NCI-H1417 (cell line): ENCODE measurements around the gene ALKBH8.
"Not testable (repeated sequence)": the region's sequence is repeated elsewhere in the genome, so short reads cannot be mapped to it uniquely, and the experiment has no call there.

Source experiments
- DNase-seq, 3 experiments: peaks; one replicate each; lab custom pipeline; 2025; lab: John Stamatoyannopoulos, UW

Gene ALKBH8

DNA sequence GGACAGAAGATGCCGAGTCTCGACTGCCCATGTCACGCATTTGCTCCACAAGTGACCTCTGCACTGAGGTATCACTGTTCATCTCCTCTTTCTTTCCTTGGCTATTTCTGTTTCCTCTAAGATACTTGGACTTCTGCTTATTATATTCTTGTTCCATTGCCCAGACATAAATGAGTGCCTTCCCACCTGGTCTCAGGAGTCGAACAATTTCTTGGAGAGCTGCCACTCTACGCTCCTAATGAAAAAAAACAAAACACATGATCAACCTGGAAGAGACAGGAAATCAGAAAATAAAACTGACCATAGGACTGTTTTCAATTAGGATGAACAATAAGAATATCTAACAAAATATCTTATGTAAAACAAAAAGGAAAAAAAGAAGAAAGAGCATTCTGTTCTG is 60.6 kb downstream of the ALKBH8 start:
- DNase-seq, result no peak

DNA sequence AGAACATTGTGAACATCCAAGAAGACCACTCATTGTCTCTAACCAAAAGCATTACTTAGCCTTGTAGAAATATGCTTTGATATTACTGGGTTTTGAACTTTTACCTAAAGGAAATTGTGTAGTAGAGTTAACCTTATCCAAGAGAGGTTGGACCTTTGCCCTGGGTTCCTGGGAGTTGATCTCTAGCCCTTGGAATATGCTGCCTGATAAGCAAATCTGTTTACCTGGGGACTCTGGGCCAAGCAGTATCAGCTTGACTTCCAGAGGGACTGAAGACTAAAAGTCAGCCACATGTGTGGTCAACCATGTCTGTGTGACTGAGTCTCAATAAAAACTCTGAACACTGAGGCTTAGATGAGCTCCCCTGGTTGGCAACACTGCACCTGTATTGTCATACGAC is 63.8 kb downstream of the ALKBH8 start:
- DNase-seq, result no peak

- DNase-seq, result not testable (repeated sequence)
Observed at GRCh38 chr11:107497371-107497770, 68.2 kb downstream of the ALKBH8 start.

DNA sequence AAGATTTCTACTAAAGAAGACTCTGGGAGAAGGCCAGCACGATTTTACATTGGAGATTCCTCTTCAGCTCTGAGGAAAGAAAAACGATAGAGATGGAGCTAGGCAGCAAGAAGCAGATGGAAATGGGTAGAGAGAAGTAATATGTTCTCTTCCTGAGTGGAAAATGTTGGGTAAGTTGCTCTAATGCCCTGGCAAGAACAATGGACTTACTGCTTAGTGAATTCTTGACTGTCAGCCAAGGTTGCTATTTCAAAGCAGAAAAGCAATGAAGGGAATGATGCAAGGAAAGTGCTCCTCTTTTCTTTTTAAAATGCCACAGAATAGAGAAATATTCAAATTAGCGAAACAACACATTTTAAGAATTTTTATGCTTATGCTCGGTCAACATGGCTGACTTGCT is 69.5 kb downstream of the ALKBH8 start:
- no peak for DNase-seq

DNA sequence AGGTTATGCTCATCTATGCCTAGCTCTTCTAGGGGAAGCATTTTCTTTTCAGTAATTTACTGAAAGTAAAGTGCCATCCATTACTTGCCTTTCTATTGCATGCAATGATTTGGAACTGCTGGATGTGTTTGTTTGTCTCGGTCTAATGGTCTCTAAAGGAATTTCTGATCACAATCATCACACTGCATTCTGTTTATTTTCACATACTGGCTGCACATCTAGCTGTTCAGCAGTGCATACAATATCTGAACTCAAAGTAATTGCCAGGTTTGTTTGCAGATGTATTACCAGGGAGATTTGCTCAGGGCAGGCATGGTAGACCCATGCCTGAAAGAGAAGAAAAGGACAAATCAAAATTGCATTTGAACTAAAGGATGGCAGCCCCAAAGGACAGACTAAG is 71.5 kb downstream of the ALKBH8 start:
- DNase-seq, result peak in 1 of 3 experiments; percentile 11

DNA sequence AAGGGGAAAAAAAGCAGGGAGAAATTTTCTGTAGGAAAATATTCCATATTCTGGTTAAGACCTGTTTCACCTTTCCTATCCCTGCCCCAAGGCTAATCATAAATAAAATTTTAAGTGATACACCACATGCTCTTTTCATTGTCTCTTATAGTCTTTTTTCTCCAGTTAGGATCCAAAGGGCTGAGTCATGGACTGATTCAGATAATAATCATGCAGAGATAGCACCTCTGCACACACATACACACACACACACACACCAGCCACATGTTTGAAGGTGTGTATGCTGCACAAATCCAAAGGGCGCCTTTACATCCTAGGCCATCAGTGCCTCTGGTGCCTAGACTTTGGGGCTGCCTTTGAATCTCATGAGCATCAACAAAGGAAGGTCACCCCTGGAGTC is 72.4 kb downstream of the ALKBH8 start:
- DNase-seq, result no peak

- no peak for DNase-seq
Observed at GRCh38 chr11:107490836-107491235, 74.7 kb downstream of the ALKBH8 start.

DNA sequence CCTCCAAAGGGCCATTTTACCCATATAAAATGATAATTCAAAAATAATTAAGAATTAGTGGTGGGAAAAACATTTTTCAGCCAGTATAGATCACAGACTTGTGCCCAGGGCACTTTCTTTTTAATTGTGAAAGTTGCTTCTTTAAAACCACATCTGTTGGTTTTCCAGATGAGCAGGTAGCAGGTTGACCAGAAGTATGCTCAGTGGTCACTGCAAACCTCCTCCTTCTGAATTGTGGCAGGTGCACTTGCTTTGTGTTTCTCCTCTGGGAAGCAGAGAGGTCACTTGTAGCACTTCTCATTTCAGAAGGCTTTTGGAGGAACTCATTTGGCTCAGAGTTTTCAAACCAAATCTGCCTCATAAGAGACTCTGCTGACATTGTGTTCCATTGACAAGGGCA is 83.3 kb downstream of the ALKBH8 start:
- peak in 2 of 3 experiments; percentile 13 to 34 for DNase-seq

GRCh38 chr11:107478922-107479321 is 86.6 kb downstream of the ALKBH8 start:
- DNase-seq, result no peak

- DNase-seq, result no peak
Observed at GRCh38 chr11:107477820-107478219, 87.7 kb downstream of the ALKBH8 start.

GRCh38 chr11:107473792-107474191 is 91.7 kb downstream of the ALKBH8 start:
- no peak for DNase-seq

DNA sequence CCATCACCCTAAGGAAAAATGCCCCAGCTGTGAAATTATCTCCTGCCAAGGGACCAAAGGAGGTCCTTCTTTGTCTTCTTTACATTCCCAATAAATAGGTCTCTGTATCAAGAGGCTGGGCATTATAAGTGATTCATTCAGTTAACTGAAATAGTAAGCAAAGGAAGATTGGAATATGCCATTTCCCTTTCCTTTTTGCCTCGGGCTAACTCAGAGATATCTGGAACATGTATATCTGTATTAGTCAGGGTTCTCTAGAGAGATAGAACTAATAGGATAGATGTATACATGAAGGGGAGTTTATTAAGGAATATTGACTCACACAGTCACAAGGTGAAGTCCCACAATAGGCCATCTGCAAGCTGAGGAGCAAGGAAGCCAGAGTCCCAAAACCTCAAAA is 92.6 kb downstream of the ALKBH8 start:
- no peak for DNase-seq

DNA sequence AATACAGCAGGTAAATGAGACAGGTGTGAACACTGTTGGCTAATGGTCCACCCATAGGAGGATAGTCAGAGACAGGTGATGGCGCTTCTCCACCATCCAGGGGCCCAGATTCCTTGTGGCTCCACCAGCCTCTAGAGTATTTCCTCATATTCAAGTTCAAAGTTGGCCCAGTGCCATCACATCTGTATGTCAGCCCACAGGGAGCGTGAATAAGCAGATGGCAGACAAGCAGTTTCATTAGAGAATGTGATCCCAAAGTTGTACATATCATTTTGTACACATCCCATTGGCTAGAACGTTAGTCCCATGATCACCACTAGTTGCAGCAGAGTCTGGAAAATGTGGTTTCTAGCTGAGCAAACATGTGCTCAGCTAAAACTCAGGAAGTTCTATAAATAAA is 96.9 kb downstream of the ALKBH8 start:
- peak in 2 of 3 experiments; percentile 6 to 20 for DNase-seq

DNA sequence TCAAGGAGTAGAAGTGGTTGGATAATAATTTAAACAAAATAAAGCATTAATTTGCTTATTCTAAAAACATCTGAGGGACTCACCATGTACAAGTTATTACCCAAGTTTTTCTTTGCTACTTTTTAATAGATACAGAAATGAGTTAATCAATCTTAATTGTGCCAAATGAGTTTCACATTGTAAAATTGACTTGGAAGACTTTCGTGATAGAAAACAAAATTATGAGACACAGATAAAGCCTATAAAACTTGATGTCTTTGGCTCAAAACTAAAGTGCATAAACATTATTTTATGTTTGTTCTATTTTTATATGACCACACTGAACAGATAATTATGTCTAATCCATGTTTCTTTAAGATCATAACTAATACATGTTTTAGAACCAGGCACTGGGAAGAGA is 97.8 kb downstream of the ALKBH8 start:
- DNase-seq, result no peak

DNA sequence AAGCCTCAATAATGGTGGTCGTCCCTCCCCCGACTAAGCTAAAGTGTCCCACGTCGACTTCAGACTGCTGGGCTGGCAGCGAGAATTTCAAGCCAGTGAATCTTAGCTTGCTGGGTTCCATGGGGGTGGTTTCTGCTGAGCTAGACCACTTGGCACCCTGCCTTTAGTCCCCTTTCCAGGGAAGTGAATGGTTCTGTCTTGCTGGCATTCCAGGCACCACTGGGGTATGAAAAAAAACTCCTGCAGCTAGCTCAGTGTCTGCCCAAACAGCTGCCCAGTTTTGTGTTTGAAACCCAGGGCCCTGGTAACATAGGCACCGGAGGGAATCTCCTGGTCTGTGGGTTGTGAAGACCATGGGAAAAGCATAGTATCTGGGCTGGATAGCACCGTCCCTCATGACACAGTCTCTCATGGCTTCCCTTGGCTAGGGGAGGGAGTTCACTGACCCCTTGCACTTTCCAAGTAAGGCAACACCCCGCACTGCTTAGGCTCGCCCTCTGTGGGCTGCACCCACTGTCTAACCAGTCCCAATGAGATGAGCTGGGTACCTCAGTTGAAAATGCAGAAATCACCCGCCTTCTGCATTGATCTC is 99.2 kb downstream of the ALKBH8 start:
- DNase-seq, result not testable (repeated sequence)

DNA sequence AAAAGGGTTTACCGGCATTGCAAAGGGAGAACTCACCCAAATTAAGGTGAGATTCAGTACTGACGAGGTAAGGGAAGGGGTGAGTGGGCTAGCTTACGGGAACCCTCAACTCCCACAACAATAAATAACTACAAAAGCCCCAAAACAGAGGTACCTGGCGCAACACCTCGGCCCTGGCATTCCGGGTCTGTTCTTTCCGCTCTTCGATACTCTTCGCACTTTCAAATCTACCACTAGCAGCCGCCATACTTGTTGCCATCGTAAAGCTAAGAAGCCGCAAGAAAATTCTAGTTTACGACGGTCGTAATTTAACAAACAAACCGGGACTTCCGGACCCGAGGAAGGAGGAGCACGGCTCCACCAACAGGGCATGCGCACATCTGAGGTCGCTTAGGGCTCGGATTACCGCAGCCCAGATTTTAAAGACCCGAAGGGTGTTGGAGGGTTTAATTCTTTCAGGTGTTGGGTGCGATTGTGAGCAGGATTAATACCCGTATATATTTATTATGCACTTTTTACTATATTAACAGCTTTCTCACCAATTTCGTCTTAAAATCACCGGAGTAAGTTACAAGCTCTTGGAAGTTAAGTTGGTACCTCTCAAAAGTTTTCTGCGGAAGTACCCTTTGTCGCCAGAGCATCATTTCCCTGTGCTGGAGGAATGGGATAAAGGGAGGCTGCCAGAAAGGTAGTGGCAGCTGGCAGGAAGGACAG is 107.8 kb downstream of the ALKBH8 start, which contains the start of gene CWF19L2:
Gene CWF19L2, minus strand, starts transcription at position 268 of the 714 bp plus-strand sequence. Its CDS starts 9 bp downstream, at position 259.
- DNase-seq, result peak; percentile 95 to 99 (median 95)

DNA sequence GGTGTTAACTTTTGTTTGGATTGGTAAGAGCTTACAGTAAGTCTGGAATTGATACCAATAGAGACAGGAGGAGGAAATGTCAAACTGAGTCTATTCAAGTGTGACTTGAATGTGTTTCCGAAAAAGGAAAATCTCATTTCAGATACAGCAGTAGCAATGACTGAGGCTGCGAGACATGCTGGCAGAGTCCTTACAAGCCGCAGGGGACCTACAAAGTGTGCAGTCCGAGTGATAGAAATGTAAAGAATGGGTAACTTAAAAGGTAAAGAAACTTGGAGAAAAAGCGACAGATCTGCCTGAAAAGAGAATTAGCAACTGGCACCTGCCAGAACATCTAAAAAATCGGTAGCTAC is 108.4 kb downstream of the ALKBH8 start:
- no peak for DNase-seq

DNA sequence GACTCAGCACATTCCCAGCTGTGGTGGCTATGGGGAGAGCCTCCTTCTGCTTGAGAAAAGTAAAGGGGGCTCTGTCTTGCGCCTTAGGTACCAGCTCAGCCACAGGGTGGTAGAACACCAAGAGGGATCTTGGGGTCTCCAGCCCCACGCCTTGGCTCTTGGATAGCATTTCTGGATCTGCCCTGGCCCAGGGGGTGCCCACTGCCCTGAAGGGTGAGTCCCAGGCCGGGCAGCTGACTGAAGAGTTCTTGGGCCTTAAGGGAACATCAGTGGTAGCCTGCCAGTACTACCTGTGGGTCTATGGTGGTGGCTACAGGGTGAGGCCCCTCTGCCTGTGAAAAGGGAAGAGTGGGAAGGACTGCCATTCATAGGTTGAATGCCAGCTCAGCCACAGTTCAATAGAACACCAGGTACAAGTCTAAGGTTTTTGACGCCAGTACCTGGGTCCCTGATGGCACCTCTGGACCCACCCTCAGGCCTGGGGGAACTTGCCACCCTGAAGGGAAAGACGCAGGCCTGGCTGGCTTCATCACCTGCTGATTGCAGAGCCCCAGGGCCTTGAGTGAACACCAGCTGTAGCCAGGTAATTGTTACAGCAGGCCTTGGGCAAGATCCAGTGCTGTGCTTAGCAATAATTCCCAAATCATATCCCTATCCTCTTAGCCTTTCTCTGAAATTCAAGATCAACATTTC is 111.8 kb downstream of the ALKBH8 start:
- no peak for DNase-seq
